Activated CD8-positive, alpha-beta memory T cell treated with anti-CD3 and anti-CD28 coated beads, Interleukin-2, amount 50 U/mL, for 24 hours (primary cell): ENCODE data around the gene FGF19.
A peak's percentile ranks its signal among the peaks of the same experiment; 100 is the strongest.
"Not testable (repeated sequence)": the region's sequence is repeated elsewhere in the genome, so short reads cannot be mapped to it uniquely, and the experiment has no call there.

ENCODE experiments used
- DNase-seq: peaks from one replicate; pipeline ENCODE4 v3.0.0-alpha.2; 2020; ENCODE audit errors: extremely low read depth

The FGF19 gene

DNA sequence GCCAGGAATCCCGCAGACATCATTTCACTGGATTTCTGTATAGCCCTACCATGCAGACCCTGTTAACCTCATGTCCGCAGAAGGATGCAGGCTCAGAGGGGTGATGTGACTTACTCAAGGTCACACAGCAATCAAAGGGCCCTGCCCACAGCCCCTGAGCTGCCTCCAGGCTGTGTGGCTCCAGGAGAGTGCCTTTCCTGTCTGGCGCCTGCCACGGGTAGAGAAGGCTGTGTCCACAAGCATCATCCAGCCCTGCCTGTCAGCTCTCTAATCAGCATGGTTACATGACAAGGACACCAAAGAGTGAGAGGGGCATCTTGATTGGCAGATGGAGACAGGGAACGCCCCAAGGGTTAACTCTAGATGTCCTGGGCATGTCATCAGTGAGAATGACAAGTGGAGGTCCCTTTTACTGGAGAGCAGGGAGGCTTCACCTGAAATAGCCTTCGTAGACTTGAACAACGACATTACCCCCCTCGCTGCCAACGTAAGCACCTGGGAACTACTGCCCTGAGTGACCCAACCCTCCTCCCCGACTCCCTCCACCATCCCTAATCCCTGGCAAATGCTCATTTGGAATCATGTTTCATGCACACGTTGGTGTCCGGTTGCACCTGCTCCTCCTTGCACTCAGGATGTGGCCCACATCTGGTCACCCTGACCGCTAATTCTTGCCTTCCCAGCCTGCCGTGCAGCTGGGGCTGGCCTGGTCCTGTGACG is 6.9 kb downstream of the FGF19 start:
- DNase-seq = no peak

DNA sequence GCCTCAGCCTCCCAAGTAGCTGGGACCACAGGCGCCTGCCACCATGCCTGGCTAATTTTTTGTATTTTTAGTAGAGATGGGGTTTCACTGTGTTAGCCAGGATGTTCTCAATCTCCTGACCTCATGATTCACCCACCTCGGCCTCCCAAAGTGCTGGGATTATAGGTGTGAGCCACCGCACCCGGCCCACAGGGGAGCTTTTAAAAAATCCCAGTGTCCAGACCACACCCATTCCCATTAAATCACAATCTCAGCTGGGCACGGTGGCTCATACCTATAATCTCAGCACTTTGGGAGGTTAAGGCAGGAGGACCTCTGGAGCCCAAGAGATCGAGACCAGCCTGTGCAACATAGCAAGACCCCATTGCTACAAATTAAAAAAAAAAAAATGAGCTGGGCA is 7.8 kb downstream of the FGF19 start:
- DNase-seq = not testable (repeated sequence)

GRCh38 chr11:69695581-69695980 is 8.2 kb downstream of the FGF19 start:
- no peak for DNase-seq

DNA sequence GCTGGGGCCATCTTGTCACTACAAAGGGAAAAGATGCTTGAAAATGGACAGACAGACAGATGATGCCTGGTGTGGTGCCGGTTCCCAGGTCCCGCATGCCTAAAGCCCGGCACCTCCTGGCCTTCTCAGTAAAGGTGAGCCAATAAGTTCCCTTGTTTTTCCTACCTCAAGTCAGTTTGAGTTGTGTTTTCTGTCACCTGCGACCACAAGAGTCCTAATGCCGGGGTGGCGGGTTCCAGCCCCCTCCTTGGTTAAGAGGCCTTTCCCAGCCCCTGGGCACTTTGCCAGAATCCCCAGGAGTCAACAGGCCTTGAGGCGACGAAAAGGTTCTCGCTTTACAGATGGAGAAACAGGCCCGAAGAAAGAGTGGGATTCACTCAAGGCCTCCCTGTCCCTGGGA is 9.0 kb downstream of the FGF19 start:
- no peak for DNase-seq

DNA sequence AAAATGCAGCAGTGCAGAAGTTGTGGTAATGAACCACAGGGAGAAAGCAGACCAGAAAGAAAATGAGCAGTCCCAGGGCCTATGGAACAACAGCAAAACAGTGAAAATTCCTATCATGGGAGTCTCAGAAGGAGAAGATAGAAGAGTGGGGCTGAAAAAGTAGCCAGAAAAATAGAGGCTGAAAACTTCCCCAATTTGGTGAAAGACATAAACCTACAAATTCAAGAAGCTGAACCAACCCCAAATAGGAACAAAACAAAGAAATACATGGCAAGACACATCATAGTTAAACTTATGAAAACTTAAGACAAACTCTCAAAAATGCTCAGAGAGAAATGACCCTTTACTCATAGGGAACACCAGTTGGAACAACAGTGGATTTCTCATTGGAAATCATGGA is 11.4 kb downstream of the FGF19 start:
- DNase-seq = no peak

GRCh38 chr11:69691463-69691862 is 12.4 kb downstream of the FGF19 start:
- no peak for DNase-seq

- DNase-seq = no peak
Observed at GRCh38 chr11:69689484-69690319, 14.1 kb downstream of the FGF19 start.

GRCh38 chr11:69687969-69688771 is 15.7 kb downstream of the FGF19 start:
- DNase-seq = not testable (repeated sequence)

GRCh38 chr11:69686856-69687255 is 17.0 kb downstream of the FGF19 start:
- no peak for DNase-seq

DNA sequence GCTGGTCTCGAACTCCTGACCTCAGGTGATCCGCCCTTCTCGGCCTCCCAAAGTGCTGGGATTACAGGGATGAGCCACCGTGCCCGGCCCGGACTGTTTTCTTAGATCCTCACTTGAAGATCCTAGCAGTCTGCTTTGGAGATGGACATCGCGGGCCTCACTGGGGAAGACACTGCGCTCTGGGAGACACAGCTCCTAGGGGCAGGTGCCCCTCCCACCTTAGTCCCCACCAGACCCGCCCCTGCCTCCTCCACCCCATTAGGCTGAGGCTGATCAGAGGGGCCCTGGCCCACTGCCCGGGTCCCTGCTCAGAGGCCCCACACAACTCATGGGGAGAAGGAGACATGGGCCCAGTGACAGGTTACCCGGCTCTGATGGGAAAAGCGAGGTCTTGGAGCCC is 17.4 kb downstream of the FGF19 start:
- DNase-seq = no peak

GRCh38 chr11:69685348-69685747 is 18.5 kb downstream of the FGF19 start:
- no peak for DNase-seq

DNA sequence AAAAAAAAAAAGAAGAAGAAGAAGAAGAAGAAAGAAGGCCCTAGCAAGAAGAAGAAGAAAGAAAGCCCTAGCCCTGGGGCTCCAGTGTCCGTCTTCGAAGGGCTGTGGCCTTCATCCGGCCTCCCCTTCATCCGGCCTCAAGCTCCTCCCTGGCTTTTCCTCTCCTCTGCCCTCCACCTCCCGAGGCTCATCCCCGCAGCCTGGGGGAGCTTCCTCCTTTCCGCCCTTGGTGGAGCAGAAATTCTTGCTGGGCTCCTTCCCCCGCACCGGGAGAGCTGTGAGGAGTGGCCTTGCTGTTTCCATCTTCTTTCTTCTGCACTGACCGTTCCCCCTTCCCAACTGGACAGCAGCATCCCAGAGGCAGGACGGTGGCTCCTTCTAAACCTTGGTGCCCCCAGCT is 19.2 kb downstream of the FGF19 start:
- DNase-seq = no peak

GRCh38 chr11:69683764-69684333 is 20.0 kb downstream of the FGF19 start:
- DNase-seq = no peak

- no peak for DNase-seq
Observed at GRCh38 chr11:69682681-69683326, 21.0 kb downstream of the FGF19 start.

DNA sequence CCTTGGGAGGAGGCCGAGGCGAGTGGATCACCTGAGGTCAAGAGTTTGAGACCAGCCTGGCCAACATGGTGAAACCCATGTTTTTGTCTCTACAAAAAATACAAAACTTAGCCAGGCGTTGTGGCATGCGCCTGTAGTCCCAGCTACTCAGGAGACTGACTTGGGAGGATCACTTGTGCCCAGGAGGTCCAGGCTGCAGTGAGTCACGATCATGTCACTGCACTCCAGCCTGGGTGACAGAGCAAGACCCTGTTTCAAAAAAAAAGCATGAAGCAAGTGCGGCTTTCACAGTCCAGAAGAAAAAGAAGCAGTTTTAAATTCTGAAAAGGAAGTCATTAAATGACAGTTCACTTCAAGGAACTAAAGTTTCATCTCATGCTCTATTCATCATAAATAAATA is 21.6 kb downstream of the FGF19 start:
- DNase-seq = no peak

GRCh38 chr11:69680688-69681087 is 23.1 kb downstream of the FGF19 start:
- DNase-seq = no peak

DNA sequence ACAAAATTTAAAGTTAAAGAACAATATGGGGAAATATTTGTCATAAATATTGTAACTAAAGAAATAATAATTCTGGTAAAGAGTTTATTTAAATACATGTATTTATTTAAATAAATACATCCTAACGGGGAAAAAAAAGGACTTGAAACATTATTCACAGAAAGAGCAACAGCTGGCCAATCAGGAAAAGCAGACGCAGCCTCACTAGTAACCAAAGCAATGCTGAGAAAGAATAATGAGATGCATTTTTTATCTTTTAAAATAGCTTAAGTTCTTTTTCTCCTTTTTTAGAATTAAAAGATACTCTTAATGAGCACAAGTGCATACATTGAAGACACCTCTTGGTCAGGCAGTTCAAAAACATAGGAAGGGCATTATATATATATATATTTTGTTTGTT is 26.1 kb downstream of the FGF19 start:
- no peak for DNase-seq

- DNase-seq = peak; percentile 85
Observed at GRCh38 chr11:69674886-69675714, 28.7 kb downstream of the FGF19 start, which contains the start of gene LTO1. Gene LTO1 (minus strand): TSS chr11:69675353. CDS start chr11:69675239, 114 bp downstream.

DNA sequence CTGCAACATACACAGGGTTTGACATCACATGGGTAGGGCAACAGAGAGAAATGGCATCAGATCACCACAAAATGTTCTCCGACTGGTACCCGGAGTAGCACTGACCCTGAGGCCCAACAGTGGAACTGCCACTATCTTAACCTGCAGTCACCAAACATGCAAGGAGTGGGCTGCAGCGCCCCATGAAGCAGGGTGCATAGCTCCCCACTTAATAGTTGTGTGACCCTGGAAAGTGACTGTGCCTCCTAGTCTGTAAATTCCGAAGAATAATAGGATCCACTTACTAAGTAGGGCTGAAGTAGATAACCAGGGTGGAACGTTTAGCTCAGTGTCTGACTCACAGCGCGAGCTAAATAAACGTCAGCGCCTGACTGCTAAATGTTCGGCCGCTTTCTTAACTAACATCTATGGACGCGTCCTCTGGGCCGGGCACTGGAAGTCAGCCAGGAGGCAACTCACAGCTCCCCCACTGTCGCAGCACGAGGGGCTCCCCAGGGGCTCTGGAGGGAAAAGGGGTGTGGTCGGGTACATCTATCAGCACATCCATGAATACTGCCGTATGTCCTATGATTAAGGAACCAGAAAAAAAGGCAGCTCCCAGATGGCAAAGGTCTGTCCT is 29.4 kb downstream of the FGF19 start:
- DNase-seq = no peak
